Duodenal mucosa (tissue), 2 donors: ENCODE results near the gene TGFBR3.
"Not testable (repeated sequence)": the region's sequence is repeated elsewhere in the genome, so short reads cannot be mapped to it uniquely, and the experiment has no call there.

Experiments used
- H3K27ac ChIP-seq: one replicate; pipeline ENCODE4 v1.7.0; 2013; ENCODE audit warnings: low read depth, low read length
- H3K27me3 ChIP-seq, 2 donors: one replicate each; pipeline ENCODE4 v1.7.0; 2013; ENCODE audit warnings: low read length in 2 of 2, control low read depth in 1 of 2; ENCODE audit not compliant: insufficient read depth in 2 of 2, control insufficient read depth in 1 of 2
- H3K36me3 ChIP-seq, 2 donors: one replicate each; pipeline ENCODE4 v1.7.0; 2013; ENCODE audit warnings: low read length in 2 of 2, control low read depth in 1 of 2; ENCODE audit not compliant: insufficient read depth in 2 of 2, control insufficient read depth in 1 of 2
- H3K4me1 ChIP-seq, 2 donors: one replicate each; pipeline ENCODE4 v1.7.0; 2013; ENCODE audit warnings: low read length in 2 of 2, control low read depth in 1 of 2; ENCODE audit not compliant: insufficient read depth in 2 of 2, control insufficient read depth in 1 of 2
- H3K4me3 ChIP-seq, 2 donors: one replicate each; pipeline ENCODE4 v1.7.0; 2013; ENCODE audit warnings: low read length in 2 of 2, low read depth in 1 of 2
- H3K9ac ChIP-seq, 2 donors: one replicate each; pipeline ENCODE4 v1.7.0; 2013; ENCODE audit warnings: low read length in 2 of 2, low read depth in 1 of 2
- H3K9me3 ChIP-seq, 2 donors: one replicate each; pipeline ENCODE4 v1.7.0; 2013; ENCODE audit warnings: low read length in 2 of 2, control low read depth in 1 of 2; ENCODE audit not compliant: control insufficient read depth in 1 of 2

The TGFBR3 gene

DNA sequence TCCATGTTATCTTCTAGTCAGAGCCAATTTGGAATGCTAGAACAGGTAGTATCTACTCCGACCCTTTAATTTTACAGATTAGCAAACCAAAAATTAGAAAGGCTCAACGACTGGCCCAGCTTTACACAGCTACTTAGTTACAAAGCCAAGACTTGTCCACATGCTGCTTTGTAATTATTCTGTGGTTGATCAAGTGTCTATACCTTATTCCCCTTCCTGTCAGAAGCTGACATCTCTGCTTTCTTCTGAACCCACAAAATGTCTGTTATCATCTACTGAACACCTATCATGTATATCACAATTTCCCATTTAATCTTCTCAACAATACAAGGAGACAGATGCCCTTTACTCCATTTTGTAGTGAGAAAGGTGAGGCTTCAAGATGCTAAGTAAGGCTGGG is 15.6 kb downstream of the TGFBR3 start:
- Histone ChIP-seq H3K4me3 (no peak overlapping the region), H3K27me3 (no peaks in the 10 kb centered on the region), H3K27ac (no peak overlapping the region), H3K36me3 (no peaks in the 10 kb centered on the region), H3K4me1 (peaks cover 11 to 15% of the 10 kb centered on the region in 2 donors), H3K9me3 (no peaks in the 10 kb centered on the region), H3K9ac (no peak overlapping the region)

DNA sequence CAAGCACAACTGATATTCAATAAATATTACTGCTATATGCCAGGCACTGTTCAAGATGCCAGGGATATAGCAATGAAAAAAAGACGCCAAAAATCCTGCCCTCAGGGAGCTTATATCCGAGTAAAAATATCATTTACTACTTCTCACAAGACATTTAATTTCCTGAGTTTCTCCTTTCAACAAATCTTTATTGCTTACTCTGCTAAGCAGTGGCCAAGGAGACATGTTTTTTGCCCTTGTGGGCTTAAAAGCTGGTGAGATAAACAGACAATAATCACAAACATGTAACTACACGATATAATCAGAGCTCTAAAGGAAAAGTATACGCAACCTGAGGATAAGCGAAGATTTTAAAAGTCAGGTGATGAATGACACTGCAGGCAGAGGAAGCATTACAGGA is 19.5 kb downstream of the TGFBR3 start:
- no peak overlapping the region for H3K4me3 ChIP-seq
- no peaks in the 10 kb centered on the region for H3K36me3 ChIP-seq
- no peaks in the 10 kb centered on the region for H3K27me3 ChIP-seq
- H3K27ac ChIP-seq = no peak overlapping the region
- no peaks in the 10 kb centered on the region for H3K9me3 ChIP-seq
- no peaks in the 10 kb centered on the region for H3K4me1 ChIP-seq
- no peak overlapping the region for H3K9ac ChIP-seq

DNA sequence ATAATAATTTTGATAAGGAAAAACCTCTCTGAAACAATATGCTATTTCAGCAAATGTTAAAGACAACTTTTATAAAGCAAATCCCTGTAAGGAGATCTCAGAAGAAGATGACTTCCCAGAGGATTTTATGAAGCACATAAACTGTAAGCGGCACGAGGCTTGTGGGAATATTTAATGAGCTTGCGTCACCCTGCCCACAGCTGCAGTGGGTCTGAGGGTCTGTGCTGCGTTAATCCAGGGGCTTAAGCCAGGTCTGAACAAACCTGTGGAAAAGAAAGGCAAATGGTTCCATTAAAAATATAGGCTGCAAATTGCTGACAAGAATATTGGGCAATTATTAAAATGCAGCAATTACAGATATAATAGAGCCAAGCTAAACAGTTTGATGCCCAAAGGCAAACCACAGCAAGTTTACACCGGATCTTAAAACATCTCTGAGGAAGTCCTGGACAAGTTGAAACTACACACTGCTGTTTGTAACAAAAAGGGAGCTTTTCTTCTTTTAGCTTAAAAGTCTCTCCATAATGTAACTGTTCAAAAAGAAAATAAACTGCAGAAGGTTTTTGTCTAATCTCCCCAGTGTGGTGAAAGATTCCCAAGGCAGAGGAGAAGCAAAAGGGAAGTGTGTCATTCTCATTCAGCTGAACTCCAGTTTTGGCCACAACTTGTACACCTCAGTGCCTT is 21.8 kb downstream of the TGFBR3 start:
- no peaks in the 10 kb centered on the region for H3K9me3 ChIP-seq
- no peaks in the 10 kb centered on the region for H3K27me3 ChIP-seq
- H3K4me1 ChIP-seq = no peaks in the 10 kb centered on the region
- no peaks in the 10 kb centered on the region for H3K36me3 ChIP-seq
- no peak overlapping the region for H3K9ac ChIP-seq
- no peak overlapping the region for H3K4me3 ChIP-seq
- no peak overlapping the region for H3K27ac ChIP-seq

DNA sequence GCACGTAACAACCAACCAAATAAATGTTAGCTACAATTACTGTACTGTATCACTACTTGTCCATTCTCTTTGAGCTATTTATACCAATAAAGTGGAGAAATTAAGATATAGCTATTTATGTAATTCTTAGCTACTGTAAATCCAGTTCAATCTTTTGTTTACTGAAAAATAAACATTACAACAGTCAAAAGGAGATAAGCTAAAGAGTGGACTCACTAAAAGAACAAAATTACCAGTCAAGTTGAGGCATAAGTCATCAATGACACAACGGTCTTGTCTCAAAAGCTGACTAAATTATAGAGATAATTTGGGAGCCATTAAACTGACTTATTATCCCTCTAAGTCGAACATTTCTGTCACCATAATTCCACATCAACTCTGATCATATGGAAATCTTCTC is 22.5 kb downstream of the TGFBR3 start:
- no peak overlapping the region for H3K4me3 ChIP-seq
- no peaks in the 10 kb centered on the region for H3K27me3 ChIP-seq

DNA sequence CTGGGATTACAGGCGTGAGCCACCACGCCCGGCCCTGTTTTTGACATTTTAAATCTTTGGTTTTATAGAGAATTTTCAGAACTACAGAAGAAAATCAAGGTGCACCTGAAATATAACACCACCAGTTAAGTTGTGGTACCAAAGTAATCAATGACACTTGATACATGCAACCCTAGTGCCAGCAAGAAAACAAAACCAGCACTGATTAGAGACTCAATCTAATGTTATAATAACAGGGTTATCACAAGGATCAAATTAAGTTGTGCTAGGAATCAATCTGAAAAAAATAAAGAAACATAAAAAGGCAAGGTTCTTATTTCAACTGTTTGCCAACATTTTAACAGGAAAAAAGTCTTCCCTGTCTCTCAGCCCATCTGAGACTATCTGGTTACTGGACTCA is 23.8 kb downstream of the TGFBR3 start:
- Histone ChIP-seq H3K9ac (no peak overlapping the region), H3K27me3 (no peaks in the 10 kb centered on the region), H3K36me3 (no peaks in the 10 kb centered on the region), H3K4me1 (no peaks in the 10 kb centered on the region), H3K27ac (no peak overlapping the region), H3K4me3 (no peak overlapping the region), H3K9me3 (no peaks in the 10 kb centered on the region)

More for the DNA sequence above, 22.5 kb downstream of the TGFBR3 start:
- H3K9me3 ChIP-seq = no peaks in the 10 kb centered on the region
- H3K36me3 ChIP-seq = no peaks in the 10 kb centered on the region
- no peak overlapping the region for H3K9ac ChIP-seq
- H3K4me1 ChIP-seq = no peaks in the 10 kb centered on the region
- no peak overlapping the region for H3K27ac ChIP-seq

DNA sequence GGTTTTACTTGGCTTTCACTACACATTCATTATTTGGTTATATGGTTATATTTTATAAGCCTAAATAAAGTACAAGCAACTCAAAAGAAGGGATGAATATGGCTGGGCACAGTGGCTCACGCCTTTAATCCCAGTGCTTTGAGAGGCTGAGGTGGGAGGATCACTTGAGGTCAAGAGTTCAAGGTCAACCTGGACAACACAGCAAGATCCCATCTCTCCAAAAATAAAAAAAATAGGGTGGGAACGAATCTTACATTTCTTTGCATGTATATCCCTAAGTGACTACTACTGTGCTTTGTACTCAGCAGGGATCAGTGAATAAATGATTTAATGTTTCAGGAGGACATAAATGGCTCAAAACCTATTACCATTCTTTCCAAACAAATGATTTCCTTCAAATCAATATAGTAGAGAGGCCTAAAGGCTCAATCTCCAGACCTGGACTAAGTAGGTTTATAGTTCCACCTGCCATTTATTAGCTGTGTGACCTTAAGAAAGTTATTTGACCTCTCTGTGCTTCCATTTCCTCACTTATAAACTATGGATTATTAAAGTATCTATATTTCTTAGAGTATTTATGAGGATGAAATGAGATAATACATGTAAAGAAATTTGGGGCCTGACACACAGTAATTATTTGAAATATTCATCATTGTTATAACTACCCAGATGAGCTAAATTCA is 28.3 kb downstream of the TGFBR3 start:
- Histone ChIP-seq H3K4me3 (no peak overlapping the region), H3K9me3 (no peaks in the 10 kb centered on the region), H3K4me1 (no peaks in the 10 kb centered on the region), H3K27me3 (no peaks in the 10 kb centered on the region), H3K9ac (no peak overlapping the region), H3K36me3 (no peaks in the 10 kb centered on the region), H3K27ac (no peak overlapping the region)

DNA sequence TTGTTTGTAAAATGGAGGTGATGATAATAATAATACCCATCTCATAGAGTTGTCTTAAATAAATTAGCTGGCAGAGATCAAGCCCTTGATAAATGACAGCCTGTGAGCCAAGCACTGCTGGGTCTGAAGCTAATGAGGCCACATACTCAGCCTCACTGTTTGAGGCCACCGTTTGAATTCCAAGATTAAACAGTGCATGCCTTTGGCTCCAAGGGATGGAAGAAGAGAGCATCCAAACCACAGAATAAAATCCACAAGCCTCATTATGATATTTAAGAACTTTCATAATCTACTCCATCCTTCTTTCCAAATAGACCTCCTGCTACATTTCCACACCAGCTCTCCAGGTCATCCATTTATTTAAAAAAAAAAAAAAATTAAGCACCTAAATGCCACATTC is 29.0 kb downstream of the TGFBR3 start:
- Histone ChIP-seq H3K4me1 (no peaks in the 10 kb centered on the region), H3K4me3 (no peak overlapping the region), H3K9ac (no peak overlapping the region), H3K9me3 (no peaks in the 10 kb centered on the region), H3K27me3 (no peaks in the 10 kb centered on the region), H3K27ac (no peak overlapping the region), H3K36me3 (no peaks in the 10 kb centered on the region)

DNA sequence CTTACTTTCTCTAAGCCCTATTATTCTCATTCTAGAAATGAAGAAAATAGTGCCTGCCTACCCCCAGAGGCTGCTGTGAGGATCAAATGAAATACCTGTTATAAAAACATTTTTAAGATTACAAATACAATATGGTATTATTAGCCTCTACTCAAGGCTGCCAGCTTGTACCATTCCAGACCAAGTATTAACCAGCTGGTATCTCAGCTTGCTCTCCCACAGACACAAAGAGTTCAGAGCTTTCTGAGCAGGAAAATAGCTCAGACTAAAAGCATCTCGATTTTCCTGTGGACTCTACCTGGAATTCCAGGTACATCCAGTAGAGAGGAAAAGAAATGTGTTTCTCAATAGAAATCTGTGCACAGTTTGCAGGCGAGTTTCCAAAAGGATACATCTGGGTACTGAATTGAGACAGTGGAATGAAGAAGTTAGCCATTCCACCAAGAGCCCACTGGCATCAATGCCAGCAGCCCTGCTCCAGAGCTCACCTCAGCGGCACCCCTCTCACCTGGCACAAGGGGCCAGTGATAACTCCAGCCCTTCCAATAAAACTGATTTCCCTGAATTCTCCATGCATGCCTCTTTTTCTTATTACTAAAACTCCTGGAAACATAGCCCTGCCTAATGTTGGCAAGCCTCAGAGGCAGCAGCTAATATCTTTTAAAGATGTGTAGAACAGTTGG is 31.0 kb downstream of the TGFBR3 start:
- Histone ChIP-seq H3K9me3 (no peaks in the 10 kb centered on the region), H3K27ac (no peak overlapping the region), H3K4me1 (peaks cover 6 to 13% of the 10 kb centered on the region in 2 donors), H3K27me3 (no peaks in the 10 kb centered on the region), H3K9ac (no peak overlapping the region), H3K4me3 (no peak overlapping the region), H3K36me3 (no peaks in the 10 kb centered on the region)

DNA sequence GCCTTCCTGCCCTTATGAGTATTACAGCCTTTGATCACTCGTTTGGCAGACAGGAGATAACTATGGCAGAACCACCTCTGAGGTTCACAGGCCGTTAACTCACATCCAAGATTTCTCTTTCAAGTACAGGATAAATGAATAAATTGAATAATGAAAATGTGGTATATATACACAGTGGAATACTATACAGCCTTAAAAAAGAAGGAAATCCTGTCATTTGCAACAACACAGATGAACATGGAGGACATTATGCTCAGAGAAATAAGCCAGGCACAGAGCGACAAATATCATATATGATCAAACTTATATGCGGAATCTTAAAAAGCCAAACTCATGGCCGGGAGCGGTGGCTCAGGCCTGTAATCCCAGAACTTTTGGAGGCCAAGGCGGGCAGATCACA is 32.6 kb downstream of the TGFBR3 start:
- Histone ChIP-seq H3K27ac (no peak overlapping the region), H3K4me3 (no peak overlapping the region), H3K9ac (no peak overlapping the region), H3K9me3 (no peaks in the 10 kb centered on the region), H3K36me3 (no peaks in the 10 kb centered on the region), H3K4me1 (peaks cover 6 to 13% of the 10 kb centered on the region in 2 donors), H3K27me3 (no peaks in the 10 kb centered on the region)

DNA sequence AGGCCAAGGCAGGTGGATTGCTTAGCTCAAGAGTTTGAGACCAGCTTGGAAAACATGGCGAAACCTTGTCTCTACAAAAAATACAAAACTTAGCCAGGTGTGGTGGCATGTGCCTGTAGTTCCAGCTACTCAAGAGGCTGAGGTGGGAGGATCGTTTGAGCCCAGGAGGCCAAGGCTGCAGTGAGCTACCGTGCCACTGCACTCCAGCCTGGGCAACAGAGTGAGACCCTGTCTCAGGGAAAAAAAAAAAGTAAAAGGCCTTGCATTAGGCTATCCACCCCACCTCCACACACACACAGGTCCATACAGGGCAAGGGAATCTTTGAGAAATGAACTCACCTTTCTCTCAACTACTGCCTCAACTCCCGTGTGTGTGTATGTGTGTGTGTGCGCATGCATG is 33.9 kb downstream of the TGFBR3 start:
- H3K9me3 ChIP-seq, H3K27ac ChIP-seq, H3K36me3 ChIP-seq, H3K4me3 ChIP-seq, H3K27me3 ChIP-seq, H3K9ac ChIP-seq: not testable (repeated sequence)
- H3K4me1 ChIP-seq = peaks cover 10 to 18% of the 10 kb centered on the region in 2 donors
